ENCODE results near the gene MORN4.

DNA sequence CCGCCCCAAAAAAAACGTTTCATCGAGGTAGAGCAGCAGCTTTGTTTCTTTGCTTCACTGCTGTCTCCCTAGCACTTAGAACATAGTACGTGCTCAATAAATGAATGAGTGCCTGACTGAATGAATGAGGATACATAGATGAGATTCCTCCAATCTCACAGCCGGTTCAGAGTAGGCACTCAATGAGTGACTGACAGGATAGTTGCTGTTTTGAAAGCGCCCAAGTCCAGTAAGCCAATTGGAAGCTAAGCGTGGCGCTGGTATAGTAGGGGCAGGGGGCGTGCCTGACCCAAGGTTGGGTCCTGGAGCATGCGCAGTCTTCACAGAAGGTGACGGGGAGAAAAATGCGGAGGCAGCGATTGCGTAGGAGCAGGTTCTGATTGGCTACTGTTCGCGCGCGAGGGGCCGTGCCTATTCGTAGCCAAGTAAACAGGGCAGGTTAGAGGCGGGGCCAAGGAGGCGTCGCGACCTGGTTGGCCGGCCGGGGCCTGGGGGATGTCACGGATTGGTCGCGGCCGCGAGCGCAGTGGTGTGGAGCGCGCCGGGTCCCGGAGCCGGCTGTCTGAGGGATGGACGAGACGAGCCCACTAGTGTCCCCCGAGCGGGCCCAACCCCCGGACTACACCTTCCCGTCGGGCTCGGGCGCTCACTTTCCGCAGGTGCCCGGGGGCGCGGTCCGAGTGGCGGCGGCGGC lies 7.0 kb upstream of the MORN4 start, which contains the start of gene PI4K2A:
- TF ChIP-seq, protein P1, sequence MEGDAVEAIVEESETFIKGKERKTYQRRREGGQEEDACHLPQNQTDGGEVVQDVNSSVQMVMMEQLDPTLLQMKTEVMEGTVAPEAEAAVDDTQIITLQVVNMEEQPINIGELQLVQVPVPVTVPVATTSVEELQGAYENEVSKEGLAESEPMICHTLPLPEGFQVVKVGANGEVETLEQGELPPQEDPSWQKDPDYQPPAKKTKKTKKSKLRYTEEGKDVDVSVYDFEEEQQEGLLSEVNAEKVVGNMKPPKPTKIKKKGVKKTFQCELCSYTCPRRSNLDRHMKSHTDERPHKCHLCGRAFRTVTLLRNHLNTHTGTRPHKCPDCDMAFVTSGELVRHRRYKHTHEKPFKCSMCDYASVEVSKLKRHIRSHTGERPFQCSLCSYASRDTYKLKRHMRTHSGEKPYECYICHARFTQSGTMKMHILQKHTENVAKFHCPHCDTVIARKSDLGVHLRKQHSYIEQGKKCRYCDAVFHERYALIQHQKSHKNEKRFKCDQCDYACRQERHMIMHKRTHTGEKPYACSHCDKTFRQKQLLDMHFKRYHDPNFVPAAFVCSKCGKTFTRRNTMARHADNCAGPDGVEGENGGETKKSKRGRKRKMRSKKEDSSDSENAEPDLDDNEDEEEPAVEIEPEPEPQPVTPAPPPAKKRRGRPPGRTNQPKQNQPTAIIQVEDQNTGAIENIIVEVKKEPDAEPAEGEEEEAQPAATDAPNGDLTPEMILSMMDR (conservative IDR thresholded peaks at IDR 0.05; ENCODE audit: low read length), result no peak
- TF ChIP-seq EZH2phosphoT487 (IDR thresholded peaks at IDR 0.05; ENCODE audit: borderline replicate concordance, low read depth, low read length), result no peak
